ENCODE data around the gene TSC22D1. TPM values are rescaled to one million over a fixed set of nuclear protein-coding genes. Genes with fewer than 3 reads are reported as not detected.
"Not testable (repeated sequence)": the region's sequence is repeated elsewhere in the genome, so short reads cannot be mapped to it uniquely, and the experiment has no call there.

TSC22D1 gene
- total RNA-seq, 1 donor from 2014 or later: 149 TPM

DNA sequence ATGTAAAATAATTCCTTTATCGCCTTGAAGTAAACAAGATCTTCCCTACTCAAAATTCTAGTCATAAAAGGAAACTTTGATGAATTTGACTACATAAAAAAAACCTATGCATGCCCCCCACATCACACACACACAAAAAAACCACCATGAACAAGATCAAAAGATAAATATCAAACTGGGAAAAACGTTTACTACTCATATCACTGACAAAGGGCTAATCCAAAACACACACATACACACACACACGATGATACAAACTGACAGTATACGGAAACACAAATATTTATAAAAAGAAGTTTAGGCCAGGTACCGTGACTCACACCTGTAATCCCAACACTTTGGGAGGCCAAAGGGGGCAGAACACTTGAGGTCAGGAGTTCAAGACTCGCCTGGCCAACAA lies 61.9 kb downstream of the TSC22D1 start:
- Histone ChIP-seq H3K36me3 (no peaks in the 10 kb centered on the region), H3K27me3 (no peaks in the 10 kb centered on the region), H3K27ac (no peak overlapping the region), H3K4me3 (no peak overlapping the region), H3K9me3 (no peaks in the 10 kb centered on the region), H3K4me1 (no peaks in the 10 kb centered on the region)
- ATAC-seq (no peak), DNase-seq (no peak)
- TF ChIP-seq, protein P1, sequence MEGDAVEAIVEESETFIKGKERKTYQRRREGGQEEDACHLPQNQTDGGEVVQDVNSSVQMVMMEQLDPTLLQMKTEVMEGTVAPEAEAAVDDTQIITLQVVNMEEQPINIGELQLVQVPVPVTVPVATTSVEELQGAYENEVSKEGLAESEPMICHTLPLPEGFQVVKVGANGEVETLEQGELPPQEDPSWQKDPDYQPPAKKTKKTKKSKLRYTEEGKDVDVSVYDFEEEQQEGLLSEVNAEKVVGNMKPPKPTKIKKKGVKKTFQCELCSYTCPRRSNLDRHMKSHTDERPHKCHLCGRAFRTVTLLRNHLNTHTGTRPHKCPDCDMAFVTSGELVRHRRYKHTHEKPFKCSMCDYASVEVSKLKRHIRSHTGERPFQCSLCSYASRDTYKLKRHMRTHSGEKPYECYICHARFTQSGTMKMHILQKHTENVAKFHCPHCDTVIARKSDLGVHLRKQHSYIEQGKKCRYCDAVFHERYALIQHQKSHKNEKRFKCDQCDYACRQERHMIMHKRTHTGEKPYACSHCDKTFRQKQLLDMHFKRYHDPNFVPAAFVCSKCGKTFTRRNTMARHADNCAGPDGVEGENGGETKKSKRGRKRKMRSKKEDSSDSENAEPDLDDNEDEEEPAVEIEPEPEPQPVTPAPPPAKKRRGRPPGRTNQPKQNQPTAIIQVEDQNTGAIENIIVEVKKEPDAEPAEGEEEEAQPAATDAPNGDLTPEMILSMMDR (IDR thresholded peaks at IDR 0.05): no peak
- intact Hi-C loops (cut with DNase I): no loop called here

DNA sequence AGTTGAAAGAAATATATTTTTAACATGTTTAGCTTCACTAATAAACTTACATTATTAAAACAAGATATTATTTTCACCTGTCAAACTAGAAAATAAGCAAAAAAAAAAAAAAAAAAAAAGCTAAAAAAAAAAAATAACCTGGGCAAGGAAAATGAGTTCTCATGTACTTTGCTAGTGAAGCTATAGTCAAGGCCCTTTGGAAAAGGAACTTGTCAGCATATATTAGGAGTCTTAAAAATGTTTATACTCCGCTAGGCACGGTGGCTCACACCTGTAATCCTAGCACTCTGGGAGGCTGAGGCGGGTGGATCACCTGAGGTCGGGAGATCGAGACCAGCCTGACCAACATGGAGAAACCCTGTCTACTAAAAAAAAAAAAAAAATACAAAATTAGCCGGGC lies 66.3 kb downstream of the TSC22D1 start:
- H3K27ac ChIP-seq; H3K9me3 ChIP-seq; DNase-seq; H3K4me1 ChIP-seq; intact Hi-C loops (cut with DNase I); H3K27me3 ChIP-seq; H3K4me3 ChIP-seq; ATAC-seq; H3K36me3 ChIP-seq: not testable (repeated sequence)

DNA sequence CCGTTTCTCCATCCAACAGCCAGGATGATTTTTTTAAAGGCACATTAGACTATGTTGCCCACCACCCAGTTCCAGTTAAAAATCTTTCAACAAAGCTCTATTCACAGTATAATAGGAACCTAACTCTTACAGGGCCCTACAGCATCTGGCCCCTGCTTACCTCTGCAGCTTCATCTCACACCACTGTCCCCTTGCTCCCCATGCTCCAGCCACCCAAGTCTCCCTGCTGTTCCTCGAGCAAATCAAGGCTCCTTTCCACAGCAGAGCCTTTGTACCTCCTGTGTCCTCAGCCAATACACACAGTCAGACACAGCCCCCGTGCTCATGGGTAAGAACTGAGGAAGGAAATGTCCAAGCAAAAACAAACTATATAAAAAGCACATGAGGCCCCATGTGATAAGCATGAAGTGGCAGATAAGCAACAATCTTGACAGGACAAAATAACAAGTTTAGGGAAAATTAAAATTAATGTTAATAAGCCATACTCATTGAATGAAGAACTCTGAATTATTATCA lies 67.5 kb downstream of the TSC22D1 start:
- TF ChIP-seq, protein P1 (IDR thresholded peaks at IDR 0.05): no peak
- H3K4me3 ChIP-seq: no peak overlapping the region
- DNase-seq: no peak
- no peak for ATAC-seq
- no peaks in the 10 kb centered on the region for H3K9me3 ChIP-seq
- H3K27me3 ChIP-seq: no peaks in the 10 kb centered on the region
- intact Hi-C loops (cut with DNase I): no loop called here
- no peaks in the 10 kb centered on the region for H3K36me3 ChIP-seq
- H3K4me1 ChIP-seq: no peaks in the 10 kb centered on the region
- no peak overlapping the region for H3K27ac ChIP-seq

DNA sequence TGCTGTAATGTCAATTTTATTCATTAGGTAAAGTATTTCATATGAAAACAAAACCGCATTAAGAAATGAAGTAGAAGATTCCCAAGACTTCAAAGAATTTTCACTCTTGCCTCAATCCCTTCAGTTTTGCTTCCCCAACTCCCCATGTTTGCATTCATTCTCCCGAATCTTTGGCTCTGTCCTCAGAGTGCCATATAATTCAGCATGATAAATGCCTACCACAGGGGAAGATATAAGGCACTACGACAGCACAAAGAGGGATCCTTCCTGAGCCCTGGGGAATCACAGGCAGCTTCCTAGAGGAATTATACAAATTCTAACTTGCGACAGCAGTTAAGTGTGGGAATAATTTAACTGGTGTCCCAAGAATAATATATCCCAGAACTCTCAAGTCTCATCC lies 68.5 kb downstream of the TSC22D1 start:
- DNase-seq (no peak), ATAC-seq (no peak)
- no peak overlapping the region for H3K4me3 ChIP-seq
- H3K9me3 ChIP-seq: no peaks in the 10 kb centered on the region
- intact Hi-C loops (cut with DNase I): no loop called here
- H3K27ac ChIP-seq: no peak overlapping the region
- TF ChIP-seq, protein P1 (IDR thresholded peaks at IDR 0.05): no peak
- H3K27me3 ChIP-seq: no peaks in the 10 kb centered on the region
- H3K36me3 ChIP-seq: no peaks in the 10 kb centered on the region
- H3K4me1 ChIP-seq: no peaks in the 10 kb centered on the region

DNA sequence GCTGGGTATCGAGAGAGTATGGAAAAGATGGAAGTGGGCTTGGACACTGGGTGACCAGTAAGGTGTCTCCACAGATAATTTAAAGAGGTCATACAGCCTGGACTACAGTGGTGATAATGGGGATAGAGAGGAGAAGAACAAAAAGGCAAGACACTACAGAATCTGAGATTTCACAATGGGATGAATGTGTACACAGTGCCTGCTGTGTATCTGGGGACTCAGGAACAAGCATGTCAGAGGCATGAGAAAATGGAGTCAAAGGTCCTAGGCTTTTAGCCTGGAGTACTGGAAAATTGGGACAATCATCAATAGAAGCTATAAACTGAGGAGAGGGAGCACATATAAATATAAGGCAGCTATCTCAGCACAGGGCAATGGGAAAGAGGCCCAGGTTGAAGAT lies 69.4 kb downstream of the TSC22D1 start:
- Histone ChIP-seq H3K27ac (no peak overlapping the region), H3K36me3 (no peaks in the 10 kb centered on the region), H3K4me3 (no peak overlapping the region), H3K9me3 (no peaks in the 10 kb centered on the region), H3K4me1 (no peaks in the 10 kb centered on the region), H3K27me3 (no peaks in the 10 kb centered on the region)
- TF ChIP-seq, protein P1 (IDR thresholded peaks at IDR 0.05): no peak
- intact Hi-C loops (cut with DNase I): no loop called here
- ATAC-seq (no peak), DNase-seq (no peak)

DNA sequence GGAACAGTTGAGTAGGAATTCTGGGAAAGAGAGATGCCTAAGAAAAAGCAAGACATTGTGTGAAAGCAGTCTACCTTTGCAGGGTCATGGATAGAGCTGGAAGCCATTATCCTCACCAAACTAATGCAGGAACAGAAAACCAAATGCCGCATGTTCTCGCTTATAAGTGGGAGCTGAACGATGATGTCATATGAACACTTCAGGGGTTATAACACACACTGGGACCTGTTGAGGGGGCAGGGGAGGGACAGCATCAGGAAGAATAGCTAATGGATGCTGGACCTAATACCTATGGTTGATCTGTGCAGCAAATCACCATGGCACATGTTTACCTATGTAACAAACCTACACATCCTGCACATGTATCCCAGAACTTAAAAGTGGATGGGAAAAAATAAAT lies 69.9 kb downstream of the TSC22D1 start:
- H3K27me3 ChIP-seq: no peaks in the 10 kb centered on the region
- intact Hi-C loops (cut with DNase I): no loop called here
- no peak overlapping the region for H3K4me3 ChIP-seq
- ATAC-seq (no peak), DNase-seq (no peak)
- H3K27ac ChIP-seq: no peak overlapping the region
- no peaks in the 10 kb centered on the region for H3K4me1 ChIP-seq
- no peaks in the 10 kb centered on the region for H3K9me3 ChIP-seq
- TF ChIP-seq, protein P1 (IDR thresholded peaks at IDR 0.05): no peak
- no peaks in the 10 kb centered on the region for H3K36me3 ChIP-seq
